SK-N-MC (cell line): ENCODE measurements around the gene ALG10.

ENCODE experiments used
- EZH2 ChIP-seq: fragments of 200-600 bp; sonication (generic); IDR thresholded peaks from one replicate; pipeline ENCODE4 v1.6.1; 2017; ENCODE audit warnings: antibody characterized with exemption
- POLR2AphosphoS5 ChIP-seq: IDR thresholded peaks from 2 replicates; pipeline ENCODE4 v1.6.1; 2012; ENCODE audit warnings: mild to moderate bottlenecking, low read depth, low read length, borderline replicate concordance

DNA sequence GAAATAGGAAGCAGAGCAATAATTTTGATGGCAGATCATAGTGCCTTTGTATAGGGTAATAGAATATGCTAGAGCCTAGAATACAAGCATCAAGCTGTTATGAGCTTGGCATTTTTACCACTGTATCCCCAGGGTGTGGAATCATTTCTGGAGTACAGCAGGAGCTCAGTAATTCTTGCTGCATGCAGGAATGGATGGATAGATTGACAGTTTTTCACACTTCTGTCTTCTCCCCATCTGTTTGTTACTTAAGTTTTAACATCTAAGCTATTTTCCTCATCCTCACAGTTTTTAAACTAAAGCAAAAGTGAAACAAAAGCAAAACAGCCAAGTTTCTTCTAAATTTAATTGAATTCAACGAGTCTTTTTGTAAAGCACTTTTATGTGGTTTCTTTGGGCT, 32.6 kb downstream of the ALG10 start:
- TF ChIP-seq EZH2 (no peak), POLR2AphosphoS5 (no peak)
